SK-N-SH (cell line): Measurements from ENCODE around the gene SLC35F6. TPM values are rescaled to one million over a fixed set of nuclear protein-coding genes. Genes with fewer than 3 reads are reported as not detected.
A peak's percentile ranks its signal among the peaks of the same experiment; 100 is the strongest.

Experiments
- CTCF ChIA-PET: fragments of 300-600, 350-600 bp; formaldehyde crosslinking; extraction: SDS; loops from one replicate; lab custom pipeline; 2021; lab: Yijun Ruan, JAX
- POLR2A ChIA-PET: fragments of 350-600 bp; sonication (Branson Sonifier 250); formaldehyde crosslinking; extraction: SDS; loops from one replicate; lab custom pipeline; 2020; ENCODE audit warnings: antibody characterized with exemption, inconsistent platforms; lab: Yijun Ruan, JAX
- DNase-seq: peaks from one replicate; pipeline ENCODE4 v3.0.0; 2012
- H2AFZ ChIP-seq: fragments of 200-600 bp; sonication (generic); 2 replicates; pipeline ENCODE4 v1.8.1; 2016; ENCODE audit warnings: antibody characterized with exemption, mild to moderate bottlenecking, low read depth
- H3F3A ChIP-seq: fragments of 200-600 bp; sonication (generic); replicated peaks from 2 replicates; pipeline ENCODE3; 2016; ENCODE audit warnings: antibody characterized with exemption, mild to moderate bottlenecking; ENCODE audit not compliant: insufficient read depth
- H3K27ac ChIP-seq, 2 experiments: fragments of 200-500 bp in 1 of 2; fragments of 200-600 bp in 1 of 2; sonication (Bioruptor generic) in 1 of 2; sonication (generic), shearing (Covaris generic) in 1 of 2; 2 replicates each; pipeline versions ENCODE4 v1.5.1 to v1.6.1; 2014 to 2016; ENCODE audit warnings: low read depth in 2 of 2, inconsistent platforms in 1 of 2, low read length in 1 of 2, mild to moderate bottlenecking in 1 of 2, mixed read lengths in 1 of 2
- H3K27me3 ChIP-seq: fragments of 200-600 bp; sonication (generic), shearing (Covaris generic); 2 replicates; pipeline ENCODE4 v1.6.1; 2016; ENCODE audit warnings: mixed run types; ENCODE audit not compliant: insufficient read depth
- H3K36me3 ChIP-seq, 2 experiments: fragments of 200-500 bp in 1 of 2; fragments of 200-600 bp in 1 of 2; sonication (Bioruptor generic) in 1 of 2; sonication (generic) in 1 of 2; replicated peaks in 1 of 2; 2 replicates each; pipeline versions ENCODE3 to v1.5.1; 2014 to 2016; ENCODE audit warnings: low read length in 1 of 2, mild to moderate bottlenecking in 1 of 2; ENCODE audit not compliant: insufficient read depth in 2 of 2, control insufficient read depth in 1 of 2
- H3K4me1 ChIP-seq, 2 experiments: fragments of 200-500 bp in 1 of 2; fragments of 200-600 bp in 1 of 2; sonication (Bioruptor generic) in 1 of 2; sonication (generic), shearing (Covaris generic) in 1 of 2; 2 replicates each; pipeline versions ENCODE4 v1.5.1 to v1.6.1; 2014 to 2016; ENCODE audit warnings: low read depth in 1 of 2, low read length in 1 of 2, mixed run types in 1 of 2; ENCODE audit not compliant: insufficient read depth in 2 of 2, control insufficient read depth in 1 of 2
- H3K4me2 ChIP-seq: fragments of 200-600 bp; sonication (generic), shearing (Covaris generic); 2 replicates; pipeline ENCODE4 v1.6.1; 2017; ENCODE audit warnings: mixed run types
- H3K4me3 ChIP-seq, 2 experiments: fragments of 200-500 bp in 1 of 2; fragments of 200-600 bp in 1 of 2; sonication (Bioruptor generic) in 1 of 2; sonication (generic), shearing (Covaris generic) in 1 of 2; 2 replicates each; pipeline versions ENCODE4 v1.5.1 to v1.8.1; 2014 to 2016; ENCODE audit warnings: low read depth in 2 of 2, inconsistent platforms in 1 of 2, low read length in 1 of 2, mild to moderate bottlenecking in 1 of 2, mixed read lengths in 1 of 2, moderate library complexity in 1 of 2
- H3K79me2 ChIP-seq: fragments of 200-600 bp; sonication (generic); 2 replicates; pipeline ENCODE4 v1.8.1; 2017; ENCODE audit warnings: mild to moderate bottlenecking; ENCODE audit not compliant: insufficient read depth
- H3K9ac ChIP-seq: fragments of 200-600 bp; sonication (generic); 2 replicates; pipeline ENCODE4 v1.6.1; 2017; ENCODE audit warnings: mixed run types
- H3K9me2 ChIP-seq: fragments of 200-600 bp; sonication (generic); 2 replicates; pipeline ENCODE4 v1.6.1; 2017; ENCODE audit warnings: mixed run types
- H3K9me3 ChIP-seq: fragments of 200-600 bp; sonication (generic); 2 replicates; pipeline ENCODE4 v1.6.1; 2017; ENCODE audit warnings: mixed run types, mild to moderate bottlenecking, moderate library complexity
- H4K20me1 ChIP-seq: fragments of 200-600 bp; sonication (generic); 2 replicates; pipeline ENCODE4 v1.6.1; 2017; ENCODE audit warnings: mild to moderate bottlenecking, mixed run types; ENCODE audit not compliant: insufficient read depth
- CHD2 ChIP-seq: fragments of 150-350 bp; IDR thresholded peaks from 2 replicates; pipeline ENCODE4 v1.6.1; 2018; ENCODE audit warnings: low read length; ENCODE audit not compliant: partially characterized antibody
- ELF1 ChIP-seq: IDR thresholded peaks from 2 replicates; pipeline ENCODE4 v1.4.0; 2012
- FOSL2 ChIP-seq: IDR thresholded peaks from 2 replicates; pipeline ENCODE4 v1.4.0; 2012; ENCODE audit warnings: low read depth, mild to moderate bottlenecking, moderate library complexity, borderline replicate concordance
- FOXJ3 ChIP-seq: sonication (generic); formaldehyde crosslinking; IDR thresholded peaks from 2 replicates; pipeline ENCODE4 v1.5.1; 2020; ENCODE audit warnings: mild to moderate bottlenecking, missing genetic modification reagents
- GABPA ChIP-seq: IDR thresholded peaks from 2 replicates; pipeline ENCODE4 v1.4.0; 2012; ENCODE audit warnings: low read depth, mild to moderate bottlenecking
- GATA2 ChIP-seq: sonication (generic); formaldehyde crosslinking; IDR thresholded peaks from 2 replicates; pipeline ENCODE4 v1.5.0; 2020; ENCODE audit warnings: mild to moderate bottlenecking, missing genetic modification reagents
- MEF2A ChIP-seq: IDR thresholded peaks from 2 replicates; pipeline ENCODE4 v1.4.0; 2012; ENCODE audit warnings: low read depth, borderline replicate concordance
- RAD21 ChIP-seq: IDR thresholded peaks from 2 replicates; pipeline ENCODE4 v1.6.1; 2012; ENCODE audit warnings: mild to moderate bottlenecking, low read length
- RXRA ChIP-seq: IDR thresholded peaks from 2 replicates; pipeline ENCODE4 v1.4.0; 2012; ENCODE audit warnings: low read depth, mild to moderate bottlenecking, borderline replicate concordance
- TAF1 ChIP-seq: IDR thresholded peaks from 2 replicates; pipeline ENCODE4 v1.6.1; 2012; ENCODE audit warnings: low read depth, mild to moderate bottlenecking, low read length, moderate library complexity, borderline replicate concordance
- WGBS: methylation state at CpG from one replicate; pipeline ENCODE4 v1.1.6; 2017; ENCODE audit warnings: low lambda C conversion rate; 5-methylcytosine and 5-hydroxymethylcytosine counted together
- polyA plus RNA-seq, 3 experiments: library from polyadenylated mRNA; depleted of rRNA; stranded (reverse); fragments of >200 nt; gene quantifications; 2 replicates each; pipeline ENCODE4 v1.2.3, GENCODE V29; 2012
- TF ChIP-seq, protein P1 (sequence below): IDR thresholded peaks from 2 replicates; pipeline ENCODE4 v1.4.0; 2012; ENCODE audit warnings: low read depth
- TF ChIP-seq, protein P2 (sequence below): fragments of 150-350 bp; IDR thresholded peaks from 2 replicates; pipeline ENCODE4 v1.6.1; 2017; ENCODE audit warnings: antibody characterized with exemption, low read length, low read depth, borderline replicate concordance
- TF ChIP-seq, protein P3 (sequence below): IDR thresholded peaks from 2 replicates; pipeline ENCODE4 v1.4.0; 2012; ENCODE audit warnings: low read depth, borderline replicate concordance

Gene SLC35F6
- polyA plus RNA-seq, 1 of the 3 experiments (the other 2 are of a cell fraction): 16.0 TPM

DNA sequence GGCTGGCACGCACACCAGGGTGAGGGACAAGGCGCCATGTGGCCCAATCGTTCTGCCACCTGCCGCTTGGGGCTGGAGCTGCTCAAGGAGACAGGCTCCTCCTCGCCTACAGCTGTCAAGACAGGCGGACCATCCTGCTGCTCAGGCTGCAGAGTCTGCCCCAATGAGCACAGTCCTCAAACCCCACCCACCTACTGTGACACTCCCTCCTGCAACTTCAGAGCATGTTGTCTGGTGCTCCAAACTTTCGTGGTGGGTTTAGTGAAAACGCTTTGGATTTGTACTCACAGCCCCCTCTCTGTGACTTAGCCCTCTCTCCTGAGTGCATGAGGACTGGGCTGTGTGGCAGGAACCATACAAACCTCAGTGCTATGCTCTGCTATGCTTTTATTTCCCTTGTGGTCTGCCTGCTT lies 23.2 kb upstream of the SLC35F6 start:
- Histone ChIP-seq H3K27ac (no peak overlapping the region), H3K79me2 (no peaks in the 10 kb centered on the region), H3K4me3 (no peak overlapping the region), H2AFZ (no peak overlapping the region), H4K20me1 (no peaks in the 10 kb centered on the region), H3F3A (no peaks in the 10 kb centered on the region), H3K9ac (no peak overlapping the region), H3K27me3 (no peaks in the 10 kb centered on the region), H3K9me2 (no peaks in the 10 kb centered on the region), H3K4me1 (peaks cover 0 to 14% of the 10 kb centered on the region in 2 experiments; a peak in 1 of 4 replicates), H3K9me3 (no peaks in the 10 kb centered on the region), H3K4me2 (no peak overlapping the region), H3K36me3 (no peaks in the 10 kb centered on the region)
- WGBS: 66% methylated on average over 8 of the region's 8 CpGs
- POLR2A ChIA-PET: interaction anchor here (0.9 kb wide), 1 partner anchor 142 kb away, joined by 4 read pairs; no protein-coding TSS in a partner anchor
- CTCF ChIA-PET: interaction anchor here (0.8 to 22.3 kb wide), 7 partner anchors 11 to 162 kb away, joined by 3 to 944 read pairs (median 5); no protein-coding TSS in a partner anchor
- peak; percentile 12 for DNase-seq
- TF ChIP-seq RXRA: no peak
- TF ChIP-seq CHD2: no peak
- TF ChIP-seq GATA2 (CRISPR knock-in tag): no peak
- no peak for TF ChIP-seq FOXJ3 (CRISPR knock-in tag)
- TF ChIP-seq MEF2A: no peak

DNA sequence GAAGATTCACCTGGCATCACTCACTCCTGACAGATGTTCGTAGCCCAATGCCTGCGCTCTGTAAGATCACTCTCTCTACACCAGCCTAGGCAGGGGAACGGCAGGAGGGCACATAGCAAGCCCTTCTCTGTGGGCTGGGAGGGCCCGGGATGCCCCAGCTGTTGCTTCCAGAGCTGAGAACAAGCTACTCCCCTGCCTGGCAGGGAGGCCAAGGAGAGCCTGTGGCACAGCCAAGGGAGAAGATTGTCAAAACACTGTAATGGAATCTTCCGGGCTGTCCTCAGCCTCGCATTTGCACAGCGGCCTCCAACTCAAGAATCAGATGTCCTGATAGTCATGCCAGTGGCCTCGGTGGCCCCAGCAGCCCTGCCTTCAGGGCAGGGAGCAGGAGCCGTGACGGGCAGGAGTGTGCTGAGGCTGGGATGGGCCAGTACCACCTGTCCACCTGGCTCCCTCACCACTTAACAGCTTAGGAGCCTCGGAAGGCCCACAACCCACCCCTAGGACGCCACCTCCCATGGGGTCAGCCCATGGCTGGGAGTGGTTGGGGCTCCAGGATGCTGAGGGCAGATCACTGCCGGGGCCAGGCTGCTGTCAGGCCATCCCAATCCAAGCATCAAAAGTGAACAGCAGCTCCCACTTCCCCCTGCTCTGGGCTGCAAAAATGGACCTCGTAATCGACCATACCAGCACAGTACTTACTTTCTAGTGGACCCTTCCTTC lies 21.9 kb upstream of the SLC35F6 start:
- H3K9me3 ChIP-seq: no peaks in the 10 kb centered on the region

More for the DNA sequence above, 21.9 kb upstream of the SLC35F6 start:
- WGBS: 87% methylated on average over 9 of the region's 15 CpGs
- Histone ChIP-seq H3K9me2 (no peaks in the 10 kb centered on the region), H3K27me3 (no peaks in the 10 kb centered on the region), H3F3A (no peaks in the 10 kb centered on the region), H3K79me2 (no peaks in the 10 kb centered on the region), H4K20me1 (no peaks in the 10 kb centered on the region), H3K9ac (no peak overlapping the region), H3K36me3 (no peaks in the 10 kb centered on the region), H3K4me2 (no peak overlapping the region), H3K4me1 (peaks cover 0 to 5% of the 10 kb centered on the region in 2 experiments; a peak in 1 of 4 replicates), H2AFZ (no peak overlapping the region), H3K4me3 (no peak overlapping the region), H3K27ac (no peak overlapping the region)
- TF ChIP-seq, protein P1, sequence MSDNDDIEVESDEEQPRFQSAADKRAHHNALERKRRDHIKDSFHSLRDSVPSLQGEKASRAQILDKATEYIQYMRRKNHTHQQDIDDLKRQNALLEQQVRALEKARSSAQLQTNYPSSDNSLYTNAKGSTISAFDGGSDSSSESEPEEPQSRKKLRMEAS: no peak
- TF ChIP-seq FOSL2 (no peak), TAF1 (no peak), ELF1 (no peak), FOXJ3 (CRISPR knock-in tag) (no peak), RAD21 (no peak), RXRA (no peak), GABPA (no peak)
- TF ChIP-seq, protein P2, sequence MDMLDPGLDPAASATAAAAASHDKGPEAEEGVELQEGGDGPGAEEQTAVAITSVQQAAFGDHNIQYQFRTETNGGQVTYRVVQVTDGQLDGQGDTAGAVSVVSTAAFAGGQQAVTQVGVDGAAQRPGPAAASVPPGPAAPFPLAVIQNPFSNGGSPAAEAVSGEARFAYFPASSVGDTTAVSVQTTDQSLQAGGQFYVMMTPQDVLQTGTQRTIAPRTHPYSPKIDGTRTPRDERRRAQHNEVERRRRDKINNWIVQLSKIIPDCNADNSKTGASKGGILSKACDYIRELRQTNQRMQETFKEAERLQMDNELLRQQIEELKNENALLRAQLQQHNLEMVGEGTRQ: no peak
- TF ChIP-seq, protein P3, sequence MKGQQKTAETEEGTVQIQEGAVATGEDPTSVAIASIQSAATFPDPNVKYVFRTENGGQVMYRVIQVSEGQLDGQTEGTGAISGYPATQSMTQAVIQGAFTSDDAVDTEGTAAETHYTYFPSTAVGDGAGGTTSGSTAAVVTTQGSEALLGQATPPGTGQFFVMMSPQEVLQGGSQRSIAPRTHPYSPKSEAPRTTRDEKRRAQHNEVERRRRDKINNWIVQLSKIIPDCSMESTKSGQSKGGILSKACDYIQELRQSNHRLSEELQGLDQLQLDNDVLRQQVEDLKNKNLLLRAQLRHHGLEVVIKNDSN: no peak
- CTCF ChIA-PET: interaction anchor here (1.0 to 22.3 kb wide), 10 partner anchors 9 to 163 kb away, joined by 3 to 944 read pairs (median 4); partner anchors contain the start of gene CENPA
- DNase-seq: no peak
- POLR2A ChIA-PET: no interaction called here
